Cardiac muscle cell (in vitro differentiated cells and primary cell): ENCODE data around the gene EHD4. TPM values are rescaled to one million over a fixed set of nuclear protein-coding genes. Genes with fewer than 3 reads are reported as not detected.

ENCODE experiments used
- DNase-seq, 2 donors: peaks; one replicate each; pipeline versions ENCODE4 v3.0.0 to v3.0.0-alpha.2; 2010 to 2017; ENCODE audit warnings: low read depth in 1 of 2, low spot score in 1 of 2
- H3K27ac ChIP-seq: fragments of 200-600 bp; sonication (generic); 2 replicates; pipeline ENCODE4 v1.5.1; 2016
- H3K27me3 ChIP-seq: fragments of 200-600 bp; sonication (generic); 2 replicates; pipeline ENCODE4 v1.6.0; 2016; ENCODE audit warnings: control low read depth
- H3K36me3 ChIP-seq: fragments of 200-600 bp; sonication (generic); 2 replicates; pipeline ENCODE4 v1.5.1; 2016; ENCODE audit warnings: control low read depth
- H3K4me1 ChIP-seq: fragments of 200-600 bp; sonication (generic); 2 replicates; pipeline ENCODE4 v1.8.1; 2017; ENCODE audit warnings: low read depth, mild to moderate bottlenecking, mixed run types
- H3K4me3 ChIP-seq: fragments of 200-600 bp; sonication (generic); 2 replicates; pipeline ENCODE4 v1.5.1; 2016; ENCODE audit warnings: mild to moderate bottlenecking
- H3K9me3 ChIP-seq: fragments of 200-600 bp; sonication (generic); 2 replicates; pipeline ENCODE4 v1.5.1; 2017; ENCODE audit warnings: low read depth, mild to moderate bottlenecking, control low read depth
- polyA plus RNA-seq: library from polyadenylated mRNA; unstranded; fragments of >200 nt; fragmentation: Nextera tagmentation; extraction: Ambion mirVana; gene quantifications from 2 replicates; pipeline ENCODE4 v1.2.1, GENCODE V29; 2016
- total RNA-seq: library from RNA; depleted of rRNA; stranded (reverse); fragments of >200 nt; gene quantifications from 2 replicates; pipeline ENCODE4 v1.2.3, GENCODE V29; 2016
- TF ChIP-seq, protein P1 (sequence below): IDR thresholded peaks from 2 replicates; pipeline ENCODE4 v1.5.1; 2012; ENCODE audit warnings: low read depth, mild to moderate bottlenecking, low read length

EHD4 gene
- total and polyA plus RNA-seq, 2 experiments from 2014 or later, result 47.4 to 56.4 TPM

DNA sequence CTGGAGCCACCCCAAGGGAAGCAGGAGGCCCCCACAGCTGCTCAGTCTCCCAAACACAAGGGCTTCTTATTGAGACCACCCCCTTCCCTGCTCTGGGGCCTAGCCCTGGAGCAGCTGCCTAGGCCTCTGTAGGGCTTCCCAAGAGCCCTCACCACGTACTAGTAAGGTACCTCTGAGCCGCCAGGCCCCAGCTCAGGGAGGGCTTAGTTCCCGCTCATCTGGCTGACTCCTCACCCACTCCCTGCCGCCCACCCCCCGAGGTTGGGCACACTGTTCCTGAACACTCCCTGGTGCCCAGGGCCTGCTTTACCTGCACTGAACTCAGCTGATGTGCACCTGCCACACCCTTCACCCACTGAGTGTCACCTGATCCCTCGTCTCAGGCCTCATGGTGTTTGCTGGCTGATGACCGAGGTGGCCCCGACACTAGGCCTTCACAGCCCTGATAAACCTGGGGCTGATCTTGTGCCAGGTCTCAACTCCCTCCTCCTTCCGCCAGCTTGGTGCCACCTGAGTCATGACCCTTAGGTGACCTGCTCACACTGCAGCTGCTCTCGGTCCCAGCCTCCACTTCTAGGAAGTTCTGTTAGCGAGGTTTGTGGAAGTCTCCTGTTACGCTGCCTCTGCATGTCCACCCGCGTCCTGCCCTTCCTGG is 60.5 kb downstream of the EHD4 start:
- Histone ChIP-seq H3K27me3 (no peaks in the 10 kb centered on the region), H3K36me3 (peaks cover 12% of the 10 kb centered on the region), H3K4me1 (peaks cover 50% of the 10 kb centered on the region), H3K9me3 (no peaks in the 10 kb centered on the region), H3K4me3 (no peak overlapping the region), H3K27ac (peak overlapping the region; percentile 18)
- TF ChIP-seq, protein P1, sequence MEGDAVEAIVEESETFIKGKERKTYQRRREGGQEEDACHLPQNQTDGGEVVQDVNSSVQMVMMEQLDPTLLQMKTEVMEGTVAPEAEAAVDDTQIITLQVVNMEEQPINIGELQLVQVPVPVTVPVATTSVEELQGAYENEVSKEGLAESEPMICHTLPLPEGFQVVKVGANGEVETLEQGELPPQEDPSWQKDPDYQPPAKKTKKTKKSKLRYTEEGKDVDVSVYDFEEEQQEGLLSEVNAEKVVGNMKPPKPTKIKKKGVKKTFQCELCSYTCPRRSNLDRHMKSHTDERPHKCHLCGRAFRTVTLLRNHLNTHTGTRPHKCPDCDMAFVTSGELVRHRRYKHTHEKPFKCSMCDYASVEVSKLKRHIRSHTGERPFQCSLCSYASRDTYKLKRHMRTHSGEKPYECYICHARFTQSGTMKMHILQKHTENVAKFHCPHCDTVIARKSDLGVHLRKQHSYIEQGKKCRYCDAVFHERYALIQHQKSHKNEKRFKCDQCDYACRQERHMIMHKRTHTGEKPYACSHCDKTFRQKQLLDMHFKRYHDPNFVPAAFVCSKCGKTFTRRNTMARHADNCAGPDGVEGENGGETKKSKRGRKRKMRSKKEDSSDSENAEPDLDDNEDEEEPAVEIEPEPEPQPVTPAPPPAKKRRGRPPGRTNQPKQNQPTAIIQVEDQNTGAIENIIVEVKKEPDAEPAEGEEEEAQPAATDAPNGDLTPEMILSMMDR, result no peak
- no peak for DNase-seq

DNA sequence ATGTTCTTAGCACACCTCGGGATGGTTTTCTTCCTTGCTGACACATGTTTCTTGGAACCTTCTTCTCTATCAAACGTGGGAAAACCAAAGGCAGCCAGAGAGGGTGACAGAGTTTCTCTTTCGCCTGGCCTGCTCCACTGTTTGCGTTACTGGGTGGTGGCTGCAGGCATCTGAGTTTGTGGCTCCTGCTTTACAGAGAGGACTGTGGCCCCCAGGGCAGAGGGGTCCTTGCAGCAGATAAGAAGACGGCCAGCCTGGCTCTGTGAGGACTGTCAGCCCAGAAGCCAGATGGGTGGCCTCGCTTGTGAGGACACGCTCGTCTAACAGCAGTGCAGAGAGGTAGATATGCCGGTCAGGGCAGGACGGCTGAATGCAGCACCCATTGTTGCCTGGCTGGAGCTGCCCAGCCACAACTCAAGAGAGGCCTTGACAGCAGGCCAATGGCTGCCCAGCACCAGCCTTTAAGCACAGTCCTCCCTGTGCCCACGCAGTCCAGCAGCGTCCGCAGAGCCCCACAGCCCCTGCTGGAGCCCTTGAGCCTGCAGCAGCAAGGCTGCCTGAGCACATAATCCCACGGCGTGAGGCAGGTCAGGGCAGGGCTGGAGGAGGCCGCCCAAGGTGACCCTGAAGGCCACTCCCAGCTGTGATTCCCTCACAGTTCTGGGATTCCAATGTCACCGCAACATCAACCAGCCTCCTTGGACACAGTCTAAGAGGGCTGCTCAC is 63.5 kb downstream of the EHD4 start:
- peak in 1 of 2 donors; percentile 42 for DNase-seq
- Histone ChIP-seq H3K27ac (peak overlapping the region; percentile 79), H3K4me1 (peaks cover 35% of the 10 kb centered on the region), H3K4me3 (no peak overlapping the region), H3K36me3 (peaks cover 12% of the 10 kb centered on the region), H3K27me3 (no peaks in the 10 kb centered on the region), H3K9me3 (no peaks in the 10 kb centered on the region)
- TF ChIP-seq, protein P1, result no peak

DNA sequence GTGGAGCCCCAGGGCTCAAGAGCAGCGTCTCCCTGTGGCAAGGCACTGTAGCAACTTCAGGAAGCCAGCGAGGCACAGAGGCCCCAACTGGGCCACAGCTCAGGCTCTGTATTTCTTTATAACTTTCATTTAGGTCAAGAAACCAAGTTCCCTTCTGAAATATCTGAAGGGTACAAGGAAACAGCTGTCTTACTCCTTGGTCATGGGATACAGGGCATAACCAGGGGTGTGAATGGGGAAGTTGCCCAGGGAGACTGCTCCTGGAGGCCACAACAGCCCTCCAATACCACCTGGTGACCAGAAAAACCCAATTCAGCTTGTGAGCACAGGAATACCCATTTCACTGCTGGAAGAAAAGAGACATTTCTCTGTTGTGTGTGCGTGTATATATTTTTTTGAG is 65.2 kb downstream of the EHD4 start:
- Histone ChIP-seq H3K36me3 (peaks cover 12% of the 10 kb centered on the region), H3K4me3 (no peak overlapping the region), H3K27me3 (no peaks in the 10 kb centered on the region), H3K9me3 (no peaks in the 10 kb centered on the region), H3K4me1 (peaks cover 23% of the 10 kb centered on the region), H3K27ac (no peak overlapping the region)
- no peak for DNase-seq
- TF ChIP-seq, protein P1, result no peak

DNA sequence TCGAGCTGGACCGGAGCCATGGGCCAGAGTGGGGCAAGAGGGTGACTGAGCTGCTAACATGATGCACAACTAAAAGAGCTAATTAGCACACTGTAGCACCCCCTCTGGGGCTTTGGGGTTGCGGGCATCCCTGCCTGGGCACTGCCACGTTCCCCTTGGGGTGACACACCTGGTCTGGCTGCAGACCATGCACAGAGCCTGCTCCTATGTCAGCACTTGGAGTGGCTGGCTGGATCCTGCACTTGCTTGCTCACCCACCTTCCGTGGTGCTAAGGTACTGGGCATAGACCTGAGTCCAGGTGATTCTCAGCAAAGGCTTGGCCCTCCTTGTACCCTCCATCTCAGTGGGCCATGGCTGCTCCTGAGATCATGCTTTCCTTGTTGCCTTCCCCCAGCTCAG is 65.7 kb downstream of the EHD4 start:
- no peak for DNase-seq
- H3K9me3 ChIP-seq, result no peaks in the 10 kb centered on the region
- H3K4me3 ChIP-seq, result no peak overlapping the region
- no peaks in the 10 kb centered on the region for H3K27me3 ChIP-seq
- TF ChIP-seq, protein P1, result no peak
- H3K36me3 ChIP-seq, result peaks cover 12% of the 10 kb centered on the region
- H3K4me1 ChIP-seq, result peaks cover 27% of the 10 kb centered on the region
- H3K27ac ChIP-seq, result peak overlapping the region; percentile 89

DNA sequence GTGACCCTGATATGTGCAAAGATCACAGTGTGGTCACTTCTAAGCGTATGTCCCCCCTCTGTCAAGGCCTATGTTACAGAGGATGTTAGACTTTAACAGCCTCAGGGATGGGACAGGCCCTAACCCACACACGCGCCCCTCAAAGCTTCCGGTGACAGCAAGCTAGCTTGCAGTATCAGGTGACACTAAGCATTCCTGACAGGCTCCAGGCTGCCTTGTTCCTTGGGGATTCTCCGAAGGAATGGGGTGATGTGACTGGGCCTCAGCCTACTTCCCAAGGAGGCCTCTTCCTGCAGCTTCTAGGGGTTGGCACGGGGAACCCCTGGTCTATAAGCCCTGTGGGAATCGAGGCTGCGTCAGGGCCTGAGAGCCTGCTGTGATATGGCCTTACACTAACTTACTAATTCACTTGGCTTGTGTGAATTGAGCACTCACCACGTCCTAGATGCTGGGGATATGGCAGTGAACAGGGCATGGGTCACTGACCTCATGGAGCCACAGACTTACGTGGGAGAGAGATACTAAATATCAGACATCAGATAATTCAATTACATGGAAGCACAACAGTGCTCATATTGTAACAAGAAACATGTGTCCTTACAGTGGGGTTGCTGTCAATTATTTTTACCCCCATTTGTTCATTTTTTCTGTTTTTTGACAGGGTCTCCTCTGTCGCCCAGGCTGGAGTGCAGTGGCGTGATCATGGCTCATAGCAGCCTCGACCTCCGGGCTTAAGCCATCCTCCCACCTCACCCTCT is 67.1 kb downstream of the EHD4 start:
- no peaks in the 10 kb centered on the region for H3K27me3 ChIP-seq
- TF ChIP-seq, protein P1, result no peak
- H3K4me1 ChIP-seq, result peaks cover 39% of the 10 kb centered on the region
- no peak overlapping the region for H3K4me3 ChIP-seq
- H3K36me3 ChIP-seq, result peaks cover 16% of the 10 kb centered on the region
- no peaks in the 10 kb centered on the region for H3K9me3 ChIP-seq
- H3K27ac ChIP-seq, result peak overlapping the region; percentile 89
- DNase-seq, result no peak
